ENCODE measurements around the gene ATP8A1.

DNA sequence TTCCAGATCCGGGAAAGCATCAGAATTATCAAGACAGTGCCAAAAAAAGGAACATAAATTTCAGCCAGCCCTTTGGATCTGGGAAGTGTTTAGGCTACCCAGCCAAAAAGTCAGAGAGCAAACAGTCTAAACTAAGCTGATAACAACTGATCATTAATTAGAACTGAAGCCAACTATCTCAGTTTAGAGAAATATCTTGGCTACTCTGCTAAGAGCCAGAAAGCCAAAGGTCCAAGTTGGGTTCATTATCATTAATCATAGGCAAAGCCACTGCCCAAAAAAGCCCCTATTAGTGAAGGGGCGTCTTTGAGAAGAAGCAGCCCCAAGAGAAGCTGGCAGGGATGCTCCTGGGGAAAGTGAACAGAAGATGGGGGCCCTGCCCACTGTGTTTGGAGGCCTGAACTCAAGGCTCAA, 296.6 kb downstream of the ATP8A1 start:
- TF ChIP-seq CEBPB (IDR thresholded peaks at IDR 0.05; ENCODE audit: low read depth, low read length) (no peak), POLR2A (IDR thresholded peaks at IDR 0.05; ENCODE audit: low read depth, low read length) (no peak), RCOR1 (IDR thresholded peaks at IDR 0.05; ENCODE audit: insufficient replicate concordance, low read length) (no peak), USF2 (IDR thresholded peaks at IDR 0.05; ENCODE audit: low read depth, low read length) (no peak), BHLHE40 (IDR thresholded peaks at IDR 0.05; ENCODE audit: low read depth, low read length) (no peak), FOS (IDR thresholded peaks at IDR 0.05; ENCODE audit: low read depth, low read length) (no peak), MXI1 (IDR thresholded peaks at IDR 0.05; ENCODE audit: borderline replicate concordance, low read depth, low read length) (no peak), RAD21 (IDR thresholded peaks at IDR 0.05; ENCODE audit: low read length) (no peak), NFE2L2 (IDR thresholded peaks at IDR 0.05; ENCODE audit: low read depth, low read length) (no peak), MAFK (IDR thresholded peaks at IDR 0.05; ENCODE audit: low read depth, low read length) (no peak), MAZ (IDR thresholded peaks at IDR 0.05; ENCODE audit: borderline replicate concordance, low read depth, low read length) (no peak), CHD1 (IDR thresholded peaks at IDR 0.05; ENCODE audit: low read depth, low read length) (no peak)
- TF ChIP-seq, protein P1, sequence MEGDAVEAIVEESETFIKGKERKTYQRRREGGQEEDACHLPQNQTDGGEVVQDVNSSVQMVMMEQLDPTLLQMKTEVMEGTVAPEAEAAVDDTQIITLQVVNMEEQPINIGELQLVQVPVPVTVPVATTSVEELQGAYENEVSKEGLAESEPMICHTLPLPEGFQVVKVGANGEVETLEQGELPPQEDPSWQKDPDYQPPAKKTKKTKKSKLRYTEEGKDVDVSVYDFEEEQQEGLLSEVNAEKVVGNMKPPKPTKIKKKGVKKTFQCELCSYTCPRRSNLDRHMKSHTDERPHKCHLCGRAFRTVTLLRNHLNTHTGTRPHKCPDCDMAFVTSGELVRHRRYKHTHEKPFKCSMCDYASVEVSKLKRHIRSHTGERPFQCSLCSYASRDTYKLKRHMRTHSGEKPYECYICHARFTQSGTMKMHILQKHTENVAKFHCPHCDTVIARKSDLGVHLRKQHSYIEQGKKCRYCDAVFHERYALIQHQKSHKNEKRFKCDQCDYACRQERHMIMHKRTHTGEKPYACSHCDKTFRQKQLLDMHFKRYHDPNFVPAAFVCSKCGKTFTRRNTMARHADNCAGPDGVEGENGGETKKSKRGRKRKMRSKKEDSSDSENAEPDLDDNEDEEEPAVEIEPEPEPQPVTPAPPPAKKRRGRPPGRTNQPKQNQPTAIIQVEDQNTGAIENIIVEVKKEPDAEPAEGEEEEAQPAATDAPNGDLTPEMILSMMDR (conservative IDR thresholded peaks at IDR 0.05; ENCODE audit: low read depth, low read length): no peak
- TF ChIP-seq, protein P2, sequence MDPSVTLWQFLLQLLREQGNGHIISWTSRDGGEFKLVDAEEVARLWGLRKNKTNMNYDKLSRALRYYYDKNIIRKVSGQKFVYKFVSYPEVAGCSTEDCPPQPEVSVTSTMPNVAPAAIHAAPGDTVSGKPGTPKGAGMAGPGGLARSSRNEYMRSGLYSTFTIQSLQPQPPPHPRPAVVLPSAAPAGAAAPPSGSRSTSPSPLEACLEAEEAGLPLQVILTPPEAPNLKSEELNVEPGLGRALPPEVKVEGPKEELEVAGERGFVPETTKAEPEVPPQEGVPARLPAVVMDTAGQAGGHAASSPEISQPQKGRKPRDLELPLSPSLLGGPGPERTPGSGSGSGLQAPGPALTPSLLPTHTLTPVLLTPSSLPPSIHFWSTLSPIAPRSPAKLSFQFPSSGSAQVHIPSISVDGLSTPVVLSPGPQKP (IDR thresholded peaks at IDR 0.05; ENCODE audit: borderline replicate concordance, low read depth, low read length): no peak

All from IMR-90 (cell line).